Right cardiac atrium (tissue), 5 donors: ENCODE measurements around the gene SLC6A5. TPM values are rescaled to one million over a fixed set of nuclear protein-coding genes. Genes with fewer than 3 reads are reported as not detected.
"Not testable (repeated sequence)": the region's sequence is repeated elsewhere in the genome, so short reads cannot be mapped to it uniquely, and the experiment has no call there.

Experiments
- ATAC-seq, 2 donors: fragments of 200-7000 bp; cut with Tn5 transposase; one replicate each; pipeline versions ENCODE4 v1.8.0 to v1.9.1; 2020; ENCODE audit warnings: moderate library complexity in 2 of 2, mild to moderate bottlenecking in 1 of 2
- DNase-seq, 3 donors: peaks; one replicate each; pipeline ENCODE4 v3.0.0-alpha.2; 2020
- H3K27ac ChIP-seq: one replicate; pipeline ENCODE4 v1.5.1; 2013; ENCODE audit warnings: mild to moderate bottlenecking, low read length, control low read depth, moderate library complexity
- H3K27me3 ChIP-seq: one replicate; pipeline ENCODE4 v1.6.1; 2013; ENCODE audit not compliant: control insufficient read depth, insufficient read depth
- H3K4me1 ChIP-seq: one replicate; pipeline ENCODE4 v1.6.1; 2013; ENCODE audit warnings: low read length; ENCODE audit not compliant: control insufficient read depth, insufficient read depth
- H3K4me3 ChIP-seq: one replicate; pipeline ENCODE4 v1.5.1; 2013; ENCODE audit warnings: low read length, control low read depth
- H3K9me3 ChIP-seq: one replicate; pipeline ENCODE4 v1.6.1; 2013; ENCODE audit warnings: low read length; ENCODE audit not compliant: control insufficient read depth
- WGBS: extraction: QIAGEN DNeasy Blood & Tissue Kit; methylation state at CpG from one replicate; pipeline ENCODE4 v1.1.7; 2013; 5-methylcytosine and 5-hydroxymethylcytosine counted together
- intact Hi-C, 4 donors: fragments of 100-400 bp; cut with DNase I; formaldehyde crosslinking; loops; one replicate each; pipeline versions ENCODE4 v1.11.0 to v1.14.0; 2022 to 2023
- polyA plus RNA-seq: library from polyadenylated mRNA; stranded (reverse); fragments of 200-250 nt; gene quantifications from one replicate; pipeline ENCODE4 v1.2.3, GENCODE V29; 2013
- total RNA-seq, 4 donors: library from RNA; stranded (reverse); fragmentation: NEBNext Ultra II Directional; extraction: Animal tissue kit (Norgen Biotek cat#: 25700); gene quantifications; one replicate each; pipeline ENCODE4 v1.2.1, GENCODE V29; 2021
- donor health status: healthy with polysubstance abuse.
- donor health status: DM: no; HTN: yes; CAD: no.
- donor health status: DM: no; HTN: no; CAD: no.
- donor health status: DM: no; HTN: yes; CAD: no; lungs with severe emphysema.
- donor health status: DM: yes; HTN: yes; CAD: no.

SLC6A5 gene
- total and polyA plus RNA-seq, 5 donors: not detected

GRCh38 chr11:20566591-20567434 is 32.6 kb upstream of the SLC6A5 start:
- H3K4me1 ChIP-seq: no peaks in the 10 kb centered on the region
- no peak overlapping the region for H3K27ac ChIP-seq
- 73% methylated on average over 5 of the region's 5 CpGs for WGBS
- ATAC-seq (no peak), DNase-seq (no peak)
- no peaks in the 10 kb centered on the region for H3K27me3 ChIP-seq
- no peaks in the 10 kb centered on the region for H3K9me3 ChIP-seq
- H3K4me3 ChIP-seq: no peak overlapping the region
- intact Hi-C loops: no loop called here

DNA sequence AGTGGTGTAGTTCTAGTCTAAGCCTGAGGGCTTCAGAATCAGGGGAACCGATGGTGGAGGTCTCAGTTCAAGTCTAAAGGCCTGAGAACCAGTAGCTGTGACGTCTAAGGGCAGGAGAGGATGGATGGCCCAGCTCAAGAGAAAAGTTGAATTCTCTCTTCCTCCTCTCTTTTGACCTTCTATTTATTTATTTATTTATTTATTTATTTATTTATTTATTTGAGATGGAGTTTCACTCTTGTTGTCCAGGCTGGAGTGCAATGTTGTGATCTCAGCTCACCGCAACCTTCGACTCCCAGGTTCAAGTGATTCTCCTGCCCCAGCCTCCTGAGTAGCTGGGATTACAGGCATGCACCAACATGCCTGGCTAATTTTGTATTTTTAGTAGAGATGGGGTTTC is 19.7 kb upstream of the SLC6A5 start:
- H3K27me3 ChIP-seq, H3K9me3 ChIP-seq, ATAC-seq, intact Hi-C loops, H3K27ac ChIP-seq, H3K4me1 ChIP-seq, H3K4me3 ChIP-seq, DNase-seq: not testable (repeated sequence)
- WGBS: 87% methylated on average over 4 of the region's 4 CpGs

DNA sequence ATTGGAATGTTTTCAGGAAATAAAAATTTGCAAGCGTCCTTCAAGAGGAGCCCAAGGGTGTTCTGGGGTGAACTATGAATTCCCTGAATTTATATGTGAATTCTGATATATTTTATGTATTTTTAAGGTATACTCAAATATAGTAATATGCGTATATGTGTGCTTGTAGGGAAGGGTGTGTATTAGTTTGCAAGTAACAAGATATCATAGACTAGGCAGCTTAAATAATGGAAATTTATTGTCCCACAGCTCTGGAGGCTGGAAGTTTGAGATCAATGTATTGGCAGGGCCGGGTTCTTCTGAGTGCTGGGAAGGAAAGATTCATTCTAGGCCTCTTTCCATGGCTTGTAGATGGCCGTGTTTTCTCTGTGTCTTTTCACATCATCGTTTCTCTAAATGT is 16.2 kb upstream of the SLC6A5 start:
- Histone ChIP-seq H3K9me3 (no peaks in the 10 kb centered on the region), H3K27ac (no peak overlapping the region), H3K27me3 (no peaks in the 10 kb centered on the region), H3K4me3 (no peak overlapping the region), H3K4me1 (no peaks in the 10 kb centered on the region)
- intact Hi-C loops: no loop called here
- 60% methylated on average over 5 of the region's 5 CpGs for WGBS
- no peak for DNase-seq
- ATAC-seq: no peak

GRCh38 chr11:20584093-20584774 is 15.2 kb upstream of the SLC6A5 start:
- Histone ChIP-seq H3K4me3 (no peak overlapping the region), H3K9me3 (no peaks in the 10 kb centered on the region), H3K4me1 (no peaks in the 10 kb centered on the region), H3K27me3 (no peaks in the 10 kb centered on the region), H3K27ac (no peak overlapping the region)
- ATAC-seq (no peak), DNase-seq (no peak)
- intact Hi-C loops: no loop called here
- 57% methylated on average over 4 of the region's 4 CpGs for WGBS

GRCh38 chr11:20589796-20590195 is 9.6 kb upstream of the SLC6A5 start:
- intact Hi-C loops: no loop called here
- H3K27ac ChIP-seq: no peak overlapping the region
- no peak overlapping the region for H3K4me3 ChIP-seq
- no peaks in the 10 kb centered on the region for H3K9me3 ChIP-seq
- WGBS: 66% methylated on average over 6 of the region's 6 CpGs
- H3K4me1 ChIP-seq: no peaks in the 10 kb centered on the region
- H3K27me3 ChIP-seq: no peaks in the 10 kb centered on the region
- no peak for DNase-seq
- ATAC-seq: no peak

DNA sequence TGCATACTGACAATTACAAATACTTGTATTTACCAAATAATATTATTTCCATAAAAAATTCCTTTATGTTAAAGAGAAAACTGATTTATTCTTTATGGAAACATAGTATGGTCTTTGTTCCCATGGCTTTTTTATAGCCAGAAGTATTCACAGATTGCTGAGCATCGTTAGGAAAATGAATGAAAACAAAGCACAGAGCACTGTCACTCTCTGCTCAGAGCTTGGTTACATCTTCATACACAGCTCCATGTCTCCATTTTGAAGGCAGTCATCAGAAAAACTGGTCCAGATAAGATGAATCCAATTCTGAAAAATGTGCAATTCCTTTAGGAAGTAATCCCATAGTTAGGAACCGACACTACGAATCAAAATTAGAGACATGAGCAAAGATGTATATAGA is 9.0 kb upstream of the SLC6A5 start:
- ATAC-seq (no peak), DNase-seq (no peak)
- Histone ChIP-seq H3K9me3 (no peaks in the 10 kb centered on the region), H3K4me3 (no peak overlapping the region), H3K4me1 (no peaks in the 10 kb centered on the region), H3K27ac (no peak overlapping the region), H3K27me3 (no peaks in the 10 kb centered on the region)
- WGBS: 76% methylated on average over 3 of the region's 3 CpGs
- intact Hi-C loops: no loop called here

GRCh38 chr11:20592741-20593140 is 6.7 kb upstream of the SLC6A5 start:
- 47% methylated on average over 2 of the region's 2 CpGs for WGBS
- Histone ChIP-seq H3K4me1 (no peaks in the 10 kb centered on the region), H3K27ac (no peak overlapping the region), H3K9me3 (no peaks in the 10 kb centered on the region), H3K4me3 (no peak overlapping the region), H3K27me3 (no peaks in the 10 kb centered on the region)
- intact Hi-C loops: no loop called here
- DNase-seq: no peak
- no peak for ATAC-seq

DNA sequence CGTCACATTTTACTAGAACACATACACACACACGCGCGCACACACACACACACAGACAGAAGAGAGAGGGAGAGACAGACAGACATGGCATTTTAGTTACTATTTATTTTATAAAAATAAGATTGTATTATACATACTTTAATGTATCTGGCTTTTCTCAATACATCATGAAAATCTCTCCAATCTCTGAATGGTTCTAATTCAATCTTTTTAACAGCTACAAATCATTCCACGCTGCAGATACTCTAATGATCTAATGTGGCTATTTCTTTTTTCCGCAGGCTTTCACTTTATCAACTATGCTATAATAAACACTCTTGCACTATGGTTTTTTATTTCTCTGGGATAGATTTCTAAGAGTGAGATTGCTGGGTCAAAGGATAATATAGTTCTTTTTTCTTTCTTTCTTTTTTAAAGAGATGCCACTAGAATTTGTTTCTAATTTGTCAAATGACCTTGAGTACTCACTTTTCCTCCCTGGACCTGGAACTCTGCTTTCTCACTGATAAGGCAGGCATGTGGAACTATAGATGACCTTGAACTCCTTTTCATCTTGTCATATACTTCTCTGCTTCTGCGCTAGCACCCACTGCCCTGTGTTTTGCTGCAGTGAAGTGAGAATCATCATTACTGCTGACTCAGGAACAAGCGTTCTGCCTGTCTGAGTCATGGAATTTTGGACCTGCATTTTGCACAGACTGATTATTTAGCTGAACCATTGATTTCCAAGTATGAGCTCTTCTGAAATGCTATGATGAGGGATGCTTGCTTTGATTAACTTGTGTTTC is 4.9 kb upstream of the SLC6A5 start:
- H3K4me3 ChIP-seq: no peak overlapping the region
- no peaks in the 10 kb centered on the region for H3K27me3 ChIP-seq
- H3K9me3 ChIP-seq: no peaks in the 10 kb centered on the region
- 73% methylated on average over 8 of the region's 8 CpGs for WGBS
- DNase-seq (no peak), ATAC-seq (no peak)
- intact Hi-C loops: no loop called here
- H3K27ac ChIP-seq: no peak overlapping the region
- no peaks in the 10 kb centered on the region for H3K4me1 ChIP-seq

DNA sequence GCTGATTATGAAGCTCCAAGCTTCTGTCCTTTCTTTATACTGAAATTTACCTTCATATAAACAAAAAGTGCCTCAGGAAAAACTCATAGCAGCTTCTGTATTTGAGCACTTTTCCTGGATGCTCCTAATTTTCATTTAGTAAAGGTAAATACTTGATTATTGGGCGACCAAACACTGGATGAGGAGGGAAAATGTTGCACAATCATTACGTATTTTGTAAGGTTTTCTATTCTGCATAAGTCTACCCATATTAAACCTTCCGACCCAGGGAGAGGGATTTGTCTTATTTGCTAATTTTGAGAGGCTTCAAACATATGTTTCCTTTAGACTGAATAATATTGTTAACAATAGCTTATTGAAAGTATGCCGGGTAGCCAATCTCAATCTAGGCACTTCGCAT is 4.3 kb upstream of the SLC6A5 start:
- no peak overlapping the region for H3K4me3 ChIP-seq
- no peaks in the 10 kb centered on the region for H3K4me1 ChIP-seq
- H3K27ac ChIP-seq: no peak overlapping the region
- DNase-seq (no peak), ATAC-seq (no peak)
- no peaks in the 10 kb centered on the region for H3K9me3 ChIP-seq
- intact Hi-C loops: no loop called here
- WGBS: 82% methylated on average over 5 of the region's 5 CpGs
- no peaks in the 10 kb centered on the region for H3K27me3 ChIP-seq

GRCh38 chr11:20596205-20597153 is 2.9 kb upstream of the SLC6A5 start:
- 6% methylated on average over 57 of the region's 57 CpGs for WGBS
- Histone ChIP-seq H3K27me3 (no peaks in the 10 kb centered on the region), H3K27ac (no peak overlapping the region), H3K9me3 (no peaks in the 10 kb centered on the region), H3K4me3 (no peak overlapping the region), H3K4me1 (no peaks in the 10 kb centered on the region)
- intact Hi-C loops: no loop called here
- DNase-seq (no peak), ATAC-seq (no peak)
